T47D (cell line): Measurements from ENCODE around the gene ERCC6.

Experiments used
- DNase-seq, 2 experiments: peaks; one replicate each; pipeline versions ENCODE4 v3.0.0 to v3.0.0-alpha.2; 2011 to 2012; ENCODE audit warnings: low read depth in 1 of 2, low spot score in 1 of 2
- JUND ChIP-seq: IDR thresholded peaks from 2 replicates; pipeline ENCODE4 v1.6.1; 2012; ENCODE audit warnings: low read depth
- in situ Hi-C: cut with HindIII; loops from 2 replicates; pipeline ENCODE4 v1.10.0; 2016; ENCODE audit warnings: low sequenced_read_pairs, low pct_unique_long_range_greater_than_20kb

ERCC6 gene

GRCh38 chr10:49538381-49539319, at the start of gene ERCC6:
TSS of gene ERCC6 (minus strand) at chr10:49539121.
- peak; percentile 99 for DNase-seq
- no peak for TF ChIP-seq JUND

GRCh38 chr10:49587981-49588380, 49.1 kb upstream of the ERCC6 start:
- in situ Hi-C loops: no loop called here
- no peak for DNase-seq
- no peak for TF ChIP-seq JUND

More at GRCh38 chr10:49538381-49539319, at the start of gene ERCC6:
- in situ Hi-C loops: no loop called here

- TF ChIP-seq JUND: no peak
- DNase-seq: no peak
- in situ Hi-C loops: no loop called here
These were observed 46.5 kb upstream of the ERCC6 start for GRCh38 chr10:49585387-49585786.

- TF ChIP-seq JUND: no peak
- in situ Hi-C loops: no loop called here
- no peak for DNase-seq
These were observed 40.7 kb upstream of the ERCC6 start for GRCh38 chr10:49579621-49580020.

- in situ Hi-C loops: no loop called here
These were observed 39.5 kb upstream of the ERCC6 start for GRCh38 chr10:49578392-49578791.

GRCh38 chr10:49577182-49577925, 38.4 kb upstream of the ERCC6 start:
- DNase-seq: no peak
- in situ Hi-C loops: no loop called here
- no peak for TF ChIP-seq JUND

More at GRCh38 chr10:49578392-49578791, 39.5 kb upstream of the ERCC6 start:
- TF ChIP-seq JUND: no peak
- no peak for DNase-seq

GRCh38 chr10:49575489-49576072, 36.7 kb upstream of the ERCC6 start:
- no peak for DNase-seq
- in situ Hi-C loops: no loop called here
- no peak for TF ChIP-seq JUND

- in situ Hi-C loops: no loop called here
- TF ChIP-seq JUND: no peak
- no peak for DNase-seq
These were observed 33.7 kb upstream of the ERCC6 start for GRCh38 chr10:49572594-49573114.

- in situ Hi-C loops: no loop called here
- DNase-seq: no peak
- no peak for TF ChIP-seq JUND
These were observed 32.5 kb upstream of the ERCC6 start for GRCh38 chr10:49571388-49571787.

- in situ Hi-C loops: no loop called here
- TF ChIP-seq JUND: no peak
- DNase-seq: no peak
These were observed 30.2 kb upstream of the ERCC6 start for GRCh38 chr10:49569031-49569631.

GRCh38 chr10:49568235-49568634, 29.3 kb upstream of the ERCC6 start:
- TF ChIP-seq JUND: no peak
- in situ Hi-C loops: no loop called here
- DNase-seq: no peak

- TF ChIP-seq JUND: no peak
- in situ Hi-C loops: no loop called here
- DNase-seq: no peak
These were observed 28.9 kb upstream of the ERCC6 start for GRCh38 chr10:49567810-49568209.
